ENCODE measurements around the gene MVB12B. TPM values are rescaled to one million over a fixed set of nuclear protein-coding genes. Genes with fewer than 3 reads are reported as not detected.

Gene MVB12B
- total RNA-seq, 2 donors from 2014 or later = 9.8 to 15.8 TPM

DNA sequence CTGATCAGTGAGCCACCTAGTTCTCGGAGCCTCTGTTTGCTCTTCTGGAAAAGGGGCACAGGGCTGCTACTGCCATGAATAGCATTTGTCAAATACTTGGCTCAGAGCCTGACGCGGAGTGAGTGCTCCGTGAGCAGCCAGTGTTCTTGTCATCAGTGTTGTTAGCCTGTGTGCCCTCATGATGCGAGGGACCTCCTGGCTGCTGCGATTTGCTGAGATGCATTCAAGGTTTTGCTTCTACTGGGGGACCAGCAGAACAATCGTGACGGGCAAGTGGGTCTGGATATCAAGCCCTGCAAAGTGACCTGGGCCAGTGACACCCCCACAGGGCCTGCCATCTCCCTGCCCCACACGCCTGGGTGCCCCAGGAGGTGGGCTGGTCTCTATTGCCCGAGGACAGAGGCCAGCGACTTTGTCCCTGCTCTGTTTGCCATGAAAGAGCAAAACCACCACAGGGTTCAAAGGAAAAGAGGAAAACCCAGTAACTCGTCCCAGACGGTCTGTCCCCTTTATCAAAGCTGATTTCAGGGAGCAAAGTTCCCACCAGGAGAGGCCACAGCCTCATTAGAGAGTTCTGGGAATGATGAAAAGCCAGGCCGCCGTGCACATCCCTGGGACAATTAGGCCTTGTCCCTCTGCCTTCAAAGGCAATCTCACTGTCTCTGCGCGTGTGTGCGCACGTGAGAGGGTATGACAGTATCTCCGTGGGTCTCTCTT, 200.6 kb downstream of the MVB12B start:
- no peak for DNase-seq

DNA sequence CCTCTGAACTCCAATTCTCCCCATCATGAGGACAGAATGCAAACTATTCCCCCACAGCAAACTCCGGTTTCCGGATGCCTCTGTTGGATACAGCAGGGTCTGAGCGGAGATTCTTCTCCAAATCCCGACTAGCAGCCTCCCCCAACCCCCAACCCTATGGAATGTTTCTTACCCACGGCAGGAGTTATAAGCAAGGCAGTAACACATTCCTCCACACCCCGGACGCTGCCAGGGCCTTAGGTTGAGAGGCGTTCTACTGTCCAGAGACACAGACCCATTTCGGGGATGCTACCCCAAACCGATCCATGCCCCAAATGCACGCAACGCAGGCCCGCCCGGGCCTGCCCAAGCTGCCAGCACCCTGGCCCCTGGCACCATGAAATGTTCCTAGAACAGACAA, 201.5 kb downstream of the MVB12B start:
- intact Hi-C loops (cut with DNase I) = no loop called here
- DNase-seq = no peak
- TF ChIP-seq, protein P1, sequence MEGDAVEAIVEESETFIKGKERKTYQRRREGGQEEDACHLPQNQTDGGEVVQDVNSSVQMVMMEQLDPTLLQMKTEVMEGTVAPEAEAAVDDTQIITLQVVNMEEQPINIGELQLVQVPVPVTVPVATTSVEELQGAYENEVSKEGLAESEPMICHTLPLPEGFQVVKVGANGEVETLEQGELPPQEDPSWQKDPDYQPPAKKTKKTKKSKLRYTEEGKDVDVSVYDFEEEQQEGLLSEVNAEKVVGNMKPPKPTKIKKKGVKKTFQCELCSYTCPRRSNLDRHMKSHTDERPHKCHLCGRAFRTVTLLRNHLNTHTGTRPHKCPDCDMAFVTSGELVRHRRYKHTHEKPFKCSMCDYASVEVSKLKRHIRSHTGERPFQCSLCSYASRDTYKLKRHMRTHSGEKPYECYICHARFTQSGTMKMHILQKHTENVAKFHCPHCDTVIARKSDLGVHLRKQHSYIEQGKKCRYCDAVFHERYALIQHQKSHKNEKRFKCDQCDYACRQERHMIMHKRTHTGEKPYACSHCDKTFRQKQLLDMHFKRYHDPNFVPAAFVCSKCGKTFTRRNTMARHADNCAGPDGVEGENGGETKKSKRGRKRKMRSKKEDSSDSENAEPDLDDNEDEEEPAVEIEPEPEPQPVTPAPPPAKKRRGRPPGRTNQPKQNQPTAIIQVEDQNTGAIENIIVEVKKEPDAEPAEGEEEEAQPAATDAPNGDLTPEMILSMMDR (IDR thresholded peaks at IDR 0.05) = no peak
- Histone ChIP-seq H3K4me1 (no peaks in the 10 kb centered on the region), H3K36me3 (no peaks in the 10 kb centered on the region), H3K27me3 (no peaks in the 10 kb centered on the region), H3K9ac (ENCODE audit: low read depth in 2 of 2, low read length in 2 of 2) (no peak overlapping the region), H3K4me3 (no peak overlapping the region), H3K9me3 (no peaks in the 10 kb centered on the region), H3K27ac (no peak overlapping the region)

More for the DNA sequence above, 200.6 kb downstream of the MVB12B start:
- no peaks in the 10 kb centered on the region for H3K27me3 ChIP-seq
- no peak overlapping the region for H3K4me3 ChIP-seq
- TF ChIP-seq, protein P1 (IDR thresholded peaks at IDR 0.05) = no peak
- H3K9ac ChIP-seq (ENCODE audit: low read depth in 2 of 2, low read length in 2 of 2) = no peak overlapping the region
- H3K9me3 ChIP-seq = no peaks in the 10 kb centered on the region
- H3K4me1 ChIP-seq = no peaks in the 10 kb centered on the region
- no peaks in the 10 kb centered on the region for H3K36me3 ChIP-seq
- intact Hi-C loops (cut with DNase I) = no loop called here
- no peak overlapping the region for H3K27ac ChIP-seq

DNA sequence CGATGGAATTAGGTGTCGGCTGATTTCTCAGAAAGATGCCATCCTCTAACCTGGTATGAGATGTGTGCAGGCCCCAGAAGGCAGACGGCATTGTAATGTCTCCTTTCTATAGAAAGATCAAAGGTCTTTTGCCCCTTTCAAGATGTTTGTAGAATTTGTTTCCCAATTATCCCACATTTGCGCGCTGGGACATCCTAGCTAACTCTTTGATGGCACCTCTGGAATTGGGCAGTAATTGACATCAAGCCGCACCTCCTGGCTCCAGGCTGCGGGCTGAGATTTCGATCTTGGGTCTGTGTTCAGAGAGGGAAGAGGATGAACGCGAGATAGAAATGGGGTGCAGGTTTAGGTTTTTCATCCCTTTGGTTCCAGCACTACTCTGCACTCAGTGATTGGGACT, 202.3 kb downstream of the MVB12B start:
- Histone ChIP-seq H3K9me3 (no peaks in the 10 kb centered on the region), H3K36me3 (no peaks in the 10 kb centered on the region), H3K4me3 (no peak overlapping the region), H3K27me3 (no peaks in the 10 kb centered on the region), H3K4me1 (no peaks in the 10 kb centered on the region), H3K27ac (no peak overlapping the region), H3K9ac (ENCODE audit: low read depth in 2 of 2, low read length in 2 of 2) (no peak overlapping the region)
- intact Hi-C loops (cut with DNase I) = no loop called here
- DNase-seq = no peak
- TF ChIP-seq, protein P1 (IDR thresholded peaks at IDR 0.05) = no peak

DNA sequence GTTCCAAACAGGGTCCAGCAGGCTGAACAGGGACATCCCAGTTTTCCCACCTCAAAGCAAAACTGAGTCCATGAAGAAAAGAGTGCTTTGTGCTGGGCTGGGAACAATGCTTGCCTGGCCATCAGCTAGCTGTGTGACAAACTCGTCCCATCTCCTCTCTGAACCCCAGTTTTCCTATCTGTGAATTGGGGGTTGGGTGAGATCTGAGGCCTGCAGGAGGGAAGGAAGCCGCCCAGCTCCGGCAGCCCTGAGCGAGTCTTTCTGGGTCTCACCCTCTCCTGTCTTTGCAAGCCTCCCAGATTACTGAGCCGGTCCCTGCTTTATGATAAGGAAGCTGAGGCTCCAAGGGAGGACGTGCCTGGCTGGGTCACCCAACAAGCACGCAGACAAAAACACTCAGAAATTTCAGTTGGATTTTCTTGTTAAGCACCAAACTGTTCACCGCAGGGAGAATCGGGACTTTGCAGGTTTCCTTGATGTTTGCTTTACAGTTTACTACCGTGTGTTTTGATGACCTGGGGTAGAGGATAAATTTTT, 204.5 kb downstream of the MVB12B start:
- no peak for DNase-seq

DNA sequence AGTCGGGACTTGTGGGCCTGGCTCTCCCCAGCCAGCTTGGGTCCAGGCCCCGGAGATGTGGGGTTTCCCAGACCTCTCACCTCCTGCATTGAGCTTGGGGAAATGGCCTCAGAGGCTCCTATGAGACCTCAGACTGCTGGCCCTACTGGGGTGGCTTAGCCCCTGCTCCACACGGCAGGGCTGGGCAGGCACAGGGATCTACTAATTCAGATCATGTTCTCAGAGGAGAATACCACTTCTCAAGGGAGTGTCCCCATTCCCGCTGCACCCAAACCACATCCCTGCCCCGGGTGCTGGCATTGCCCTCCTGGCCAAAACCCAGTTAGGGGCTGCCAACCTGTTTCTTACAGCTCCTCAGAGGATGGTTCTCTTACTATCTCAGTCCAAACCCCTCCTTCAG, 205.0 kb downstream of the MVB12B start:
- no peak overlapping the region for H3K27ac ChIP-seq
- H3K9me3 ChIP-seq = no peaks in the 10 kb centered on the region
- no peaks in the 10 kb centered on the region for H3K36me3 ChIP-seq
- TF ChIP-seq, protein P1 (IDR thresholded peaks at IDR 0.05) = no peak
- peaks cover 8% of the 10 kb centered on the region for H3K27me3 ChIP-seq
- intact Hi-C loops (cut with DNase I) = no loop called here
- no peak overlapping the region for H3K4me3 ChIP-seq
- no peak for DNase-seq
- no peaks in the 10 kb centered on the region for H3K4me1 ChIP-seq
- H3K9ac ChIP-seq (ENCODE audit: low read depth in 2 of 2, low read length in 2 of 2) = no peak overlapping the region

More for the DNA sequence above, 204.5 kb downstream of the MVB12B start:
- Histone ChIP-seq H3K27ac (no peak overlapping the region), H3K36me3 (no peaks in the 10 kb centered on the region), H3K27me3 (peaks cover 8% of the 10 kb centered on the region), H3K4me3 (no peak overlapping the region), H3K4me1 (no peaks in the 10 kb centered on the region), H3K9me3 (no peaks in the 10 kb centered on the region), H3K9ac (ENCODE audit: low read depth in 2 of 2, low read length in 2 of 2) (no peak overlapping the region)
- intact Hi-C loops (cut with DNase I) = no loop called here
- TF ChIP-seq, protein P1 (IDR thresholded peaks at IDR 0.05) = no peak
